ENCODE results near the gene RNF13.

DNA sequence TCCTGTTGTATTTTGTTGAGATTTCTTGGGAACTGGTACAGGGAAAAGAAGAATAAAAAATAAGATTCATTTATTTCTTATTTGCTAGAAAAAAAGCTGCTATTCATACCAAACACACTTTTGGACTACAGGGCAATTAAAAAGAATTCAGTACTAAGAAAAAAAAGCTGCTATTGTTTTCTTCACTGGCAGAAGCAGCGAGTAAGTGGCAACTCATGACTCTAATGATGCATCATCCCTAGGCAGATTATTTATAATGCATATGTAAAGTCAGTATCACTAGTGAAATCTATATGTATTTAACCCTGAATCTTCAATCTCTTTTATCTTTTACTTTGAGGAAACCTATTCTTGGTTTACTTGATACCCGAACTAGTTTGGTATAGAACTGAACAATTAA lies 142.4 kb downstream of the RNF13 start:
- TF ChIP-seq, protein P1, sequence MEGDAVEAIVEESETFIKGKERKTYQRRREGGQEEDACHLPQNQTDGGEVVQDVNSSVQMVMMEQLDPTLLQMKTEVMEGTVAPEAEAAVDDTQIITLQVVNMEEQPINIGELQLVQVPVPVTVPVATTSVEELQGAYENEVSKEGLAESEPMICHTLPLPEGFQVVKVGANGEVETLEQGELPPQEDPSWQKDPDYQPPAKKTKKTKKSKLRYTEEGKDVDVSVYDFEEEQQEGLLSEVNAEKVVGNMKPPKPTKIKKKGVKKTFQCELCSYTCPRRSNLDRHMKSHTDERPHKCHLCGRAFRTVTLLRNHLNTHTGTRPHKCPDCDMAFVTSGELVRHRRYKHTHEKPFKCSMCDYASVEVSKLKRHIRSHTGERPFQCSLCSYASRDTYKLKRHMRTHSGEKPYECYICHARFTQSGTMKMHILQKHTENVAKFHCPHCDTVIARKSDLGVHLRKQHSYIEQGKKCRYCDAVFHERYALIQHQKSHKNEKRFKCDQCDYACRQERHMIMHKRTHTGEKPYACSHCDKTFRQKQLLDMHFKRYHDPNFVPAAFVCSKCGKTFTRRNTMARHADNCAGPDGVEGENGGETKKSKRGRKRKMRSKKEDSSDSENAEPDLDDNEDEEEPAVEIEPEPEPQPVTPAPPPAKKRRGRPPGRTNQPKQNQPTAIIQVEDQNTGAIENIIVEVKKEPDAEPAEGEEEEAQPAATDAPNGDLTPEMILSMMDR (IDR thresholded peaks at IDR 0.05; ENCODE audit: insufficient read depth, low read length, poor library complexity, severe bottlenecking): no peak
- TF ChIP-seq EZH2phosphoT487 (conservative IDR thresholded peaks at IDR 0.05; ENCODE audit: low read length): no peak
